HG02642 (cell line): ENCODE results near the gene MYO7B.
A peak's percentile ranks its signal among the peaks of the same experiment; 100 is the strongest.

Experiments
- ATAC-seq: cut with Tn5 transposase; IDR thresholded peaks from one replicate; pipeline ENCODE4 v1.9.1; 2021; ENCODE audit warnings: mild to moderate bottlenecking; ENCODE audit not compliant: unreplicated experiment, poor library complexity

MYO7B gene

GRCh38 chr2:127546797-127547196, 11.3 kb downstream of the MYO7B start:
- no peak for ATAC-seq

DNA sequence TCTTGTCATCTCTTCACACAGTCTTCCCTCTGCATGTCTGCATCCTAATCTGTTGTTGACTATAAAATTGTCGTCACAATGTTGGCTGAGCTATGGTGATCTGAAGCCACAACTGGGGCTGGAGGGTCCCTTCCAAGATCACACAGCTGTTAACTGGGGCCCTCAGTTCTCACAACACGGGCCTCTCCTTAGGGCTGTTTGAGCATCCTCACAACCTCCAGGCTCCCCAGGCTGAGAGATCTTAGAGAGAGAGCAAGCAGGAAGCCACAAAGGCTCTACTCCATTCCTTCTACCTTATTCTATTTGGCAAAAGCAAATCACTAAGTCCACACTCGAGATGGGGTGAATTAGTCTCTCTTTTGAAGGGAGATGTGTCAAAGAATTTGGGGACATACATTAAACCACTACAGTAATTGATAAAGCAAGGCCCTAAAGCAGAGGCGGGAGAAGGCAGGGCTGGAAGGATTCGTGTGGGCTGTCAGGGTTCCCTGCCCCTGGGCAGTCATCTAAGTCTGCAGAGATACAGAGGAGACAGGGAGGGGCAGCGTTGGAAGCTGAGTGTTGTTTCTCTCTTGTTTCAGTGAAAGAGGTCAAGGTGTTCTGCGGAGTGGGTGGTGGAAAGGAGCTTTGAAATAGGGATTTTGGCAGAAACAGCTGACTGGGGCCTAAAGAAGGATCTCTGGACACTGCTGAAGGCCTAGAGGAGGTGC, 15.9 kb downstream of the MYO7B start:
- no peak for ATAC-seq

- no peak for ATAC-seq
These were observed 16.9 kb downstream of the MYO7B start for GRCh38 chr2:127552336-127552735.

GRCh38 chr2:127552846-127553245, 17.4 kb downstream of the MYO7B start:
- no peak for ATAC-seq

- ATAC-seq, result no peak
These were observed 23.4 kb downstream of the MYO7B start for GRCh38 chr2:127558911-127559310.

GRCh38 chr2:127559454-127559853, 24.0 kb downstream of the MYO7B start:
- no peak for ATAC-seq

DNA sequence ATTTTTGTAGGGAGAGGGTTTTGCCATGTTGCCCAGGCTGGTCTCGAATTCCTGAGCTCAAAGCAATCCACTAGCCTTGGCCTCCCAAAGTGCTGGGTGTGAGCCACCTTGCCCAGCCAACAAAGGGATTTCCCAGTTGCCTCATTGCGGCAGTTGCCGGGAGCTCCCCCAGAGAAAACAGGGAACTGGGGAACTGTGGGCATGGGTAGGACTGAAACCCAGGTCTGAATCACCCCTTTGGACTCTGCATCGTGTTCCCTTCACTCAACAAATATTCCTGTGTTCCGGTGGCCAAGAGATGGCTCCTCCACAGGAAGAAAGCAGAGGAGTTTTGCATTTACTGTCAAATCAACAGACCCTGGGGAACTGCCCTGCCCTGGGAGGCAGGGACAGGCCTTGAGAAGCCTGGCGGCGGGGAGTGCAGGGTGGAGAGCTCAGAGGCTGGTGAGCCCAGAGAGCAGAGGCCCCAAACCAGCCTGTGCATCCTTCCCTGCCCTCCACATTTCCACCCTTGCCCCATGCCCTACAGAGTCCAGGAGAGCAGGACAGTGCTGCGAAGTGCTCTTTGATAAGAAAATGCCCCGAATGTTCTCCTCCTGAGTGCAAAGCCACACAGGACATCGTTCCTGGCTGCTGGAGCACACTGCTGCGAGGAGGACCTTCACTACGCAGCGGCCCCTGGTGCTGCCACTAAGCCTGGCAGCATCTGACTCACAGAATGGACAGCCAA, 24.9 kb downstream of the MYO7B start:
- ATAC-seq, result no peak

DNA sequence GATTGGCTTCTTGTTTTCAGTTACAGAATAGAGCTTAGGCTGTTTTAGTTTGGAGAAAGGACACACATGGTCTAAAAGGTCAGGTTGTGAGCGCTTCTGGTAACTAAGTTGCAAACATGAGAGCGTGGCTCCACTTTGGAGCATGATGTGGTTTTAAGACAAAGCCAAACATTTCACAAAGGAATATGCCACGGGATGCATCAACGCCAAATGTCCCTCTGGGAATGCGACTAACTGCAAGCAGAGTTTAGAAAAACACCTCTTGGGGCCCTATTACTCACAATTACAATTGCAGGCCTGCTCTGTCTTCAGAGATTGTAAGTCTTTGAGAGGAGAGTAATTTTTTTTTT, 25.4 kb downstream of the MYO7B start:
- ATAC-seq, result no peak

GRCh38 chr2:127561371-127561770, 25.9 kb downstream of the MYO7B start:
- no peak for ATAC-seq

DNA sequence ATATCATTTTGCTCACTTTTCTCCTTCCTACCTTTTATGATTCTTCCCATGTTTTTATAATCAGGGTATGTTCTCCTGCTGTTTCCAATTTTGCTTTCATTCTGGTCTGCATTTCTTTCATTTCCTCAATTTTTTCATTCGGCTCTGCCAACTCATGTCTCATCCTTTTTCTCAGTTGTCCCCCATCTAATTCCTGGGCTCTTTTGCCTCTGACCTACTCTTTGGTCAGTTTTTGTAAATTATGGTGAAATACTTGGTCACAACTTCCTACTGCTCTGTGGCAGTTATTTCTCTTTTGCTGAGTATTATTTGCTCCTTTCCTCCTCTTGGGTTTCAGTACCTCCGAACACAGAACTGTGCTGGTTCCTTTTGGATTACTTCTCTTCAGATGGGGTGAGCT, 27.5 kb downstream of the MYO7B start:
- no peak for ATAC-seq

DNA sequence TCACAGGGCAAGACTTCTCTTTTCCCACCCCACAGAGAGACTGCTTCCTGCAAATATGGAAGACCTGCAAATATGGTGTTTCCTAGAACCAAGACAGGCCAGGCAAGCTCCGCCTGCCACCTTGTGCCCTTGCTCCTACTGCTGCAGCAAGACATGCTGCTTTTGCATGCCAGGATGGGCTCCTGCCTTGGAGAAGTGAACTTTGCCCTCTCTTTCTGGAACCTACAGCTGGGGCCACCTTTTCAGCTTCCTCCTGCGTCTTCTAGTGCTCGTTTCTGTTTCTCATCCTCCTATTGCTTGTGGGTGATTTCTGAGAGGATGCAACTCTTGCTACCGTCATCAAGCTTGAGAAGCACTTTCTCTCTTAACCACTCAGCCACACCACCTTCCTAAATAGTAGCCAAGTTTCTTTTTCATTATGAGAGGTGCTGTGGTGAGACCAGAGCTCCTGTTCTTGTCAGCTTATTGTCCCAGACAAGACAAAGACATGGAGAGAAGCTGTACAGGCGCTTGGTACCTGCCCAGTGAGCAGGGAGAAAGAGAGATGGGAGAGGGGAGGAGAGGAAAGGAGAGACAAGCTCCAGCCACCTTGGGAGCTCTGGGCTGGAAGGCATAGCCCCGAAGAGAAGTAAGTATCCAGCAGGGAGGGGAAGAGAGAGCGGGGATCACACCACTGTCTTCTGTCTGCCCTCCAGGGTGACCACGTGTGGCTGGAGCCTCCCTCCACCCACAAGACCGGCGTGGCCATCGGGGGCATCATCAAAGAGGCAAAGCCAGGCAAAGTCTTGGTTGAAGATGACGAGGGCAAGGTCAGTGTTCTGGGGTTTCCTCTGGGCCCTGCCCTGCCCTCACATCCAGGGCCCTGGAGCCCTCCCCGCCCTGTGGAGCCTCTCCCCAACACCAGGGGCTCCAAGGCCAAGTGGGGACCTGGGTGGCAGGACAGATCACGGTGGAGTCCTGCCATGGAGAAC, 28.3 kb downstream of the MYO7B start:
- ATAC-seq, result peak; percentile 97

DNA sequence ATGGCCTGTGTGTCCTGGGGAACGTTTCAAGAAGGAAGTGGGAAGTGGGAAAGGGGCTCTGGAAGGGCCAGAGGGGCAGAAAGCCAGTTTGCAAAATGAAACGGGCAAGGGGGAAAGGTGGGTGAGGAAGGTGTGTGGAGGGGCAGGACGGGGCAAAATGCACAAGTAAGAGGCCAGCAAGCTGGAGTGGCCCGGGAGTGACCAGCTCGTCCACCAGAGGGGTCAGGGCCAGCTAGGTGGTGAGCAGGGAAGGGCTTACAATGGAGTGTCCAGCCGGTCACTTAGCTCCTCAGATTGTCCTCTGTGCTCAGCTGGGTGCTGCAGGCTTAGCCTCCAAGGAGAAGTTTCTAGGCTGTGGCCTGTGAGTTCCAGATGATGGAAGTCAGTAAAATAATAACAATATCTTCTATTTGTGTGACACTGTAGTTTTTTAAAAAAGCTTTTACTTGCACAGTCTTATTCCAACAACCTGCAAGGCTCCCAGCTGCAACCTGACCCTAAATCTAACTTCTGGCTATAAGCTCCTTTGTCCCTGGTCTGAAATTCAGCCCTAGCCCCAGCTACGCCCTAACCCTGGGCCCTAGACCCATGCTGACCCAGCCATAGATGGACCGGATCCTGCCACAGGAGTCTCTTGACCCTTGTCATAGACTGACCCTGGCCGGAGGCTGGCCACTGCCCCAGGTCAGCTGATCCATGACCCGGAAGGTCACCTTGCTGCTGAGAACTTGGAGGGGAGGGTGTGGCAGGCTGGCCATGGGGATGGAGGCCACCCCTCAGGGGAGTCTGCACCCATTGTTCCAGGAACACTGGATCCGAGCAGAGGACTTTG, 29.2 kb downstream of the MYO7B start:
- ATAC-seq, result no peak

DNA sequence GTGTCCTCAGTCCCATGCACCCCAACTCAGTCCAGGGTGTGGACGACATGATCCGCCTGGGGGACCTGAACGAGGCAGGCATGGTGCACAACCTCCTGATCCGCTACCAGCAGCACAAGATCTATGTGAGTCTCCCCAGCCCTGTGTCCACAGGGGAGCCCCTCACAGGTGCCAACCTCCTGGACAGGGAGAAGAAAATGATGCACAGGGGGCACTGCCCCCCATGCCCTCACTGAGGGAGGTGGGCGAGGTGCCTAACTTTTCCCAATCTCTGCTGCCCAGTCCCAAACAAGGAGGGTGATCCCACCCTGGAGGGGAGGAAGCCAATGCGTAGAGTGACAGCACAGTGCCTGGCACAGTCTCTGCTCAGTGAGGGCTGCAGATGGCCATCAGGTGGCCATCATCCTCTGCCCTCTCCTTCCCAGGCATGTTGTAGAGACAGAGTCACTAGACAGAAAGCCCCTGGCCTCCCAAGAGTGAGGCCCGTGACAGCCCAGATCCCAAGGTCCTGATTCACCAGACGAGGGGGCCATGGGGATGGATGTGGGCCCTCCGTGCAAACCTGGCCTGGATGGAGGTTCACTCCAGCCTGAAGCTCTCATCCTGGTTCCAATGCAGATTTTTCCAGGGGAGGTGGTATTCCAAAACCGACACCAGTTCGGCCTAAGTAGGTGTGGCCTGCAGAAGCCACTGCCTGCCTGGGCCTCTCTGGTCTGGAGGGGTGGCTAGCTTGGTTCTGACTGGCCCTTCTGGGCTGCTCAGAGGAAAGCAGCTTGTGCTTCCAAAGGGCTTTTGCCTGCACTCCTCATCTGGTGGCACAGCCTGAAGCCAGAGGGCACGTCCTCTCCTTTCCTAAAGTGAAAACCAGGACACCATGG, 30.0 kb downstream of the MYO7B start:
- no peak for ATAC-seq

DNA sequence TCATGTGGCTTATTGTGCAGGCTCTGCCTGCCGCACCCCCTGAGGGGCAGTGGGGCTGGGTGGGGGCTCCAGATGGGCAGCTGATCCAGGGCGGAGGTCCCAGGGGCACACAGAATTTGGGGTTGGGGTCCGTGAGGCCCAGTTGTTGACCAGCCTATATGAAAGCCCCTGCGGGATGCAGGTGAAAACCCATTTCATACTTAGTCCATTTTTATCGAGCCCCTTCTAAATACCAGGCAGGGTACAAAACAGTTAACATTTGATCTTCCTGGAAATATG, 30.6 kb downstream of the MYO7B start:
- no peak for ATAC-seq

DNA sequence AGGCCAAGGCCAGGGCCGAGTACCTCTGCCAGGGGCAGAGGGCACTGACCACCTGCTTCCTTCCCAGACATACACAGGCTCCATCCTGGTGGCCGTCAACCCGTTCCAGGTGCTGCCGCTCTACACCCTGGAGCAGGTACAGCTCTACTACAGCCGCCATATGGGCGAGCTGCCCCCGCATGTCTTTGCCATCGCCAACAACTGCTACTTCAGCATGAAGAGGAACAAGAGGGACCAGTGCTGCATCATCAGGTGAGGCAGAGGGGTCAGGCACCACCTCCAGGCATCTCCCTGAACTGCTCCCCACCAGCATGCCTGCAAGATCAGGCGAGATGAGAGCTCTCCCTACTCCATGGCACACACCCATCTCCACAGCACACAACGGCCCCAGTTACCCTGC, 31.1 kb downstream of the MYO7B start:
- ATAC-seq, result no peak

DNA sequence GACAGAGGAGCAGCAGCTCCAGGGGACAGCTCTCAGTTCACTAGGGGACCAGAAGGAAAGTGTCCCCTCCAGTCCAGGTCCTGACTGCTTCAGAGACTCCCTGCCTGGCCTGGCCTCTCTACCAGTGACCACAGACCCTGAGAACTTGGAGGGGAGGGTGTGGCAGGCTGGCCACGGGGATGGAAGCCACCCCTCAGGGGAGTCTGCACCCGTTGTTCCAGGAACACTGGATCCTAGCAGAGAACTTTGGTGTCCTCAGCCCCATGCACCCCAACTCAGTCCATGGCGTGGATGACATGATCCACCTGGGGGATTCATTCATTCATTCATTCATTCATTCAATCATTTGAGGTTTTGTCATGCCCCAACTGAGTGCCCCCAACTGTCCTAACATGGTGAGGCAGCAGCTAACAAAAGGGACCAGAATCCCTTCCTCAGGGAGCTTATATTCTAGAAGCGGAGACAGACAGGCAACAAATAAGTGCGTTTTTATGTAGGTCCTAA, 31.9 kb downstream of the MYO7B start:
- ATAC-seq, result no peak

DNA sequence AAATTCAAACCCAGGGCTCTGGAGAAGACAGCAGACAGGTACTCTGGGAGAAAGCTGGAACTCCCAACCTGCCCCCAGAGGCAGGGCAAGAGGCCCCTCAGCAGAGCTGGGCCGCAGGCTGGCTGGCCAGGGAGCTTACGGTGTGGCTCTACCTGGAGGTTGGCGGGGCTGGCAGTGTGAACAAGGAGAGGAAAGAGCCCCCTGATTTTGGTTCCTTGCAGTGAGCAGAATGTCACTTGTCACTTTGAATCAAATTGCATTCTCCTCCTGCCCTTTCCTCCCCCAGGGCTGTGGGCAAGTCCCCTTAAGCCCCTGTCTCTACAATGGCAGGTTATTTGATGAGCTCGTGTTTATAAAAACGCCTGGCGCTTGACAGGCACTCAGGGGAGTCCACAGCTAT, 32.6 kb downstream of the MYO7B start:
- no peak for ATAC-seq

GRCh38 chr2:127569666-127570065, 34.2 kb downstream of the MYO7B start:
- ATAC-seq, result no peak
